IMR-90 (cell line): ENCODE measurements around the gene ADGRD1. TPM values are rescaled to one million over a fixed set of nuclear protein-coding genes. Genes with fewer than 3 reads are reported as not detected.

Experiments
- ATAC-seq: fragments of 200-7000 bp; cut with Tn5 transposase; 2 replicates; pipeline ENCODE4 v1.9.1; 2020; ENCODE audit warnings: low read depth, mild to moderate bottlenecking, moderate library complexity
- BruUV-seq: library from RNA; stranded (reverse); fragments of 400-500 nt; replicated peaks from 2 replicates; lab custom pipeline; 2021; lab: Mats Ljungman, UMichigan
- CTCF ChIA-PET: fragments of 300-600 bp; formaldehyde crosslinking; extraction: SDS; loops from one replicate; lab custom pipeline; 2021; ENCODE audit warnings: antibody characterized with exemption; lab: Yijun Ruan, JAX
- POLR2A ChIA-PET: fragments of 300-600 bp; sonication (Branson Sonifier 250); formaldehyde crosslinking; loops from one replicate; lab custom pipeline; 2022; ENCODE audit warnings: antibody characterized with exemption; ENCODE audit not compliant: unreplicated experiment; lab: Charles Lee
- DNase-seq: peaks from one replicate; pipeline ENCODE4 v3.0.0; 2013
- H2AFZ ChIP-seq: replicated peaks from 2 replicates; pipeline ENCODE3; 2013; ENCODE audit warnings: low read length, mild to moderate bottlenecking; ENCODE audit not compliant: poor library complexity
- H2AK5ac ChIP-seq: 2 replicates; pipeline ENCODE4 v1.6.1; 2013; ENCODE audit warnings: low read depth, low read length, inconsistent platforms
- H2AK9ac ChIP-seq: replicated peaks from 2 replicates; pipeline ENCODE3; 2013; ENCODE audit warnings: mild to moderate bottlenecking, low read depth, low read length, moderate library complexity; ENCODE audit not compliant: poor library complexity
- H2BK120ac ChIP-seq: 2 replicates; pipeline ENCODE4 v1.6.1; 2013; ENCODE audit warnings: low read depth, low read length, inconsistent platforms
- H2BK15ac ChIP-seq: 3 replicates; pipeline ENCODE4 v1.6.1; 2013; ENCODE audit warnings: low read depth, low read length, inconsistent platforms
- H2BK20ac ChIP-seq: 2 replicates; pipeline ENCODE4 v1.6.1; 2013; ENCODE audit warnings: low read depth, mild to moderate bottlenecking, inconsistent platforms, low read length, moderate library complexity
- H2BK5ac ChIP-seq: 2 replicates; pipeline ENCODE4 v1.6.1; 2013; ENCODE audit warnings: mild to moderate bottlenecking, low read depth, low read length, inconsistent platforms; ENCODE audit not compliant: poor library complexity, severe bottlenecking
- H3K14ac ChIP-seq: replicated peaks from 2 replicates; pipeline ENCODE4 v1.6.1; 2013; ENCODE audit warnings: low read depth, low read length, inconsistent platforms
- H3K18ac ChIP-seq: 2 replicates; pipeline ENCODE4 v1.6.1; 2013; ENCODE audit warnings: low read depth, low read length, control low read depth
- H3K23ac ChIP-seq: 2 replicates; pipeline ENCODE4 v1.6.1; 2013; ENCODE audit warnings: low read depth, low read length, inconsistent platforms
- H3K27ac ChIP-seq: 2 replicates; pipeline ENCODE4 v1.5.1; 2013; ENCODE audit warnings: mild to moderate bottlenecking, control low read depth, low read length; ENCODE audit not compliant: insufficient read depth
- H3K27me3 ChIP-seq: 2 replicates; pipeline ENCODE4 v1.6.1; 2013; ENCODE audit warnings: low read length; ENCODE audit not compliant: control insufficient read depth, insufficient read depth
- H3K36me3 ChIP-seq: 2 replicates; pipeline ENCODE4 v1.6.1; 2013; ENCODE audit warnings: low read length, mixed read lengths; ENCODE audit not compliant: control insufficient read depth, insufficient read depth
- H3K4ac ChIP-seq: 2 replicates; pipeline ENCODE4 v1.6.1; 2013; ENCODE audit warnings: low read depth, low read length, inconsistent platforms
- H3K4me1 ChIP-seq: 2 replicates; pipeline ENCODE4 v1.6.1; 2013; ENCODE audit warnings: low read length, mixed read lengths; ENCODE audit not compliant: control insufficient read depth, insufficient read depth
- H3K4me2 ChIP-seq: 2 replicates; pipeline ENCODE4 v1.6.1; 2013; ENCODE audit warnings: low read depth, mild to moderate bottlenecking, control low read depth, low read length, moderate library complexity
- H3K4me3 ChIP-seq: 2 replicates; pipeline ENCODE4 v1.5.1; 2013; ENCODE audit warnings: low read depth, mild to moderate bottlenecking, control low read depth, low read length, moderate library complexity; ENCODE audit not compliant: insufficient read depth
- H3K56ac ChIP-seq: 2 replicates; pipeline ENCODE4 v1.6.1; 2013; ENCODE audit warnings: low read length, inconsistent platforms; ENCODE audit not compliant: insufficient read depth; ENCODE audit errors: extremely low read depth
- H3K79me1 ChIP-seq, 2 experiments: 2 replicates each; pipeline ENCODE4 v1.6.1; 2013; ENCODE audit warnings: low read length in 2 of 2, inconsistent platforms in 1 of 2, low read depth in 1 of 2
- H3K9ac ChIP-seq: 2 replicates; pipeline ENCODE4 v1.6.1; 2013; ENCODE audit warnings: low read depth, low read length, control low read depth
- H3K9me1 ChIP-seq: 2 replicates; pipeline ENCODE4 v1.6.1; 2013; ENCODE audit warnings: low read length, inconsistent platforms; ENCODE audit not compliant: insufficient read depth
- H3K9me3 ChIP-seq: 2 replicates; pipeline ENCODE4 v1.6.1; 2013; ENCODE audit warnings: low read length; ENCODE audit not compliant: control insufficient read depth, insufficient read depth
- H4K20me1 ChIP-seq: 2 replicates; pipeline ENCODE4 v1.6.1; 2013; ENCODE audit warnings: low read length, inconsistent platforms; ENCODE audit not compliant: insufficient read depth
- H4K5ac ChIP-seq: 2 replicates; pipeline ENCODE4 v1.6.1; 2013; ENCODE audit warnings: mild to moderate bottlenecking, low read depth, low read length, control low read depth
- H4K8ac ChIP-seq, 2 experiments: 2 replicates each; pipeline ENCODE4 v1.6.1; 2013; ENCODE audit warnings: low read depth in 2 of 2, low read length in 2 of 2, control low read depth in 1 of 2, inconsistent platforms in 1 of 2
- H4K91ac ChIP-seq: 2 replicates; pipeline ENCODE4 v1.6.1; 2013; ENCODE audit warnings: low read depth, low read length, inconsistent platforms; ENCODE audit not compliant: insufficient read depth
- BHLHE40 ChIP-seq: fragments of 150-350 bp; IDR thresholded peaks from 2 replicates; pipeline ENCODE4 v1.6.1; 2016; ENCODE audit warnings: mild to moderate bottlenecking, low read depth, low read length
- MAFK ChIP-seq: IDR thresholded peaks from 2 replicates; pipeline ENCODE4 v1.6.1; 2012; ENCODE audit warnings: low read depth, low read length, improper control_type of control experiment
- MXI1 ChIP-seq: IDR thresholded peaks from 2 replicates; pipeline ENCODE4 v1.6.1; 2012; ENCODE audit warnings: low read depth, mild to moderate bottlenecking, low read length, moderate library complexity, borderline replicate concordance
- POLR2A ChIP-seq: IDR thresholded peaks from 2 replicates; pipeline ENCODE4 v1.6.1; 2012; ENCODE audit warnings: mild to moderate bottlenecking, low read depth, low read length
- SMC3 ChIP-seq: fragments of 150-350 bp; IDR thresholded peaks from 2 replicates; pipeline ENCODE4 v1.6.1; 2016; ENCODE audit warnings: low read depth, mild to moderate bottlenecking, antibody characterized with exemption, low read length, moderate library complexity
- WGBS, 2 experiments: methylation state at CpG; one replicate each; pipeline versions ENCODE4 v1.1.5 to v1.1.7; 2013; ENCODE audit warnings: missing lambda C conversion rate in 2 of 2; ENCODE audit not compliant: insufficient read length in 1 of 2; ENCODE audit errors: extremely low coverage in 2 of 2; 5-methylcytosine and 5-hydroxymethylcytosine counted together
- dilution Hi-C: fragments of 300-500 bp; cut with HindIII; formaldehyde crosslinking; loops from one replicate; pipeline ENCODE4 v1.14.3; 2018; ENCODE audit warnings: low sequenced_read_pairs; ENCODE audit not compliant: unreplicated experiment
- in situ Hi-C: fragments of 300-500 bp; cut with MboI; formaldehyde crosslinking; loops from 3 replicates; pipeline ENCODE4 v1.14.3; 2019; ENCODE audit warnings: low sequenced_read_pairs, inconsistent platforms, mixed read lengths
- intact Hi-C: fragments of 100-400 bp; cut with micrococcal nuclease; formaldehyde crosslinking; loops from 2 replicates; pipeline ENCODE4 v1.10.0; 2022
- polyA plus RNA-seq, 3 experiments: library from polyadenylated mRNA; depleted of rRNA; stranded (reverse); fragments of >200 nt; gene quantifications; 2 replicates each; pipeline ENCODE4 v1.2.3, GENCODE V29; 2012; ENCODE audit warnings: low replicate concordance in 1 of 3
- total RNA-seq: library from RNA; depleted of rRNA; stranded (reverse); fragments of >200 nt; gene quantifications from 2 replicates; pipeline ENCODE4 v1.2.3, GENCODE V29; 2012

ADGRD1 gene
- total and polyA plus RNA-seq, 2 of the 4 experiments (the other 2 are of a cell fraction), result not detected

DNA sequence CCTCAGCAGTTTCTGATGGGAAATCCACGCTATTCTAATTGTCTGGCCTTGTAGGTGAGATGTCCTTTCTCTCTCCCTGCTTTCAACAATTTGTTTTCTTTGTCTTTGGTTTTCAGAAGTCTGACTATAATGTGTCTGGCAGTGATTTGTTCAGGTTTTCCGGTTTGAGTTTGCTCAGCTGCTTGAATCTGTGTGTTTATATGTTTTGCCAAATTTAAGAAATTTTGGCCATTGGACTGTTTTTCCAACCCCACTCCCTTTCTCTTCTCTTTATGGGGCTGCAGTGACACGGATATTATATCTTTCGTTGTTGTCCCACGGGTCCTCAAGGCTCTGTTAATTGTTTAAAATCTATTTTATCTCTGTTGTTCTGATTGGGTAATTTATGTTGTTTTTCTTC is 105.0 kb downstream of the ADGRD1 start:
- Histone ChIP-seq H2AFZ (no peak overlapping the region), H3K9ac (no peak overlapping the region), H2AK5ac (no peak overlapping the region), H4K20me1 (no peaks in the 10 kb centered on the region), H2BK5ac (no peak overlapping the region), H3K27me3 (no peaks in the 10 kb centered on the region), H2BK15ac (no peak overlapping the region), H2BK20ac (no peak overlapping the region), H2AK9ac (no peak overlapping the region), H4K8ac (no peak overlapping the region), H3K79me1 (no peaks in the 10 kb centered on the region), H3K4me1 (no peaks in the 10 kb centered on the region), H3K4me3 (no peak overlapping the region), H3K14ac (no peak overlapping the region), H4K5ac (no peak overlapping the region), H3K18ac (no peak overlapping the region), H3K27ac (no peak overlapping the region), H3K23ac (no peak overlapping the region), H3K4ac (no peak overlapping the region), H3K56ac (no peak overlapping the region), H3K9me1 (no peaks in the 10 kb centered on the region), H3K4me2 (no peak overlapping the region), H3K9me3 (peaks cover 24% of the 10 kb centered on the region), H3K36me3 (no peaks in the 10 kb centered on the region), H4K91ac (no peak overlapping the region), H2BK120ac (no peak overlapping the region)
- CTCF ChIA-PET, result no interaction called here
- dilution Hi-C loops, result no loop called here
- no CpG with 5 or more reads among the region's 5 CpGs for WGBS, 2 experiments
- intact Hi-C loops, result no loop called here
- POLR2A ChIA-PET, result no interaction called here
- in situ Hi-C loops, result no loop called here
- no TSS peak for BruUV-seq
- DNase-seq (no peak), ATAC-seq (no peak)
- no peak for TF ChIP-seq MAFK
- TF ChIP-seq BHLHE40, result no peak
- TF ChIP-seq SMC3, result no peak
- no peak for TF ChIP-seq MXI1
- no peak for TF ChIP-seq POLR2A
